GM12864 (cell line): ENCODE measurements around the gene EML5.
"Not testable (repeated sequence)": the region's sequence is repeated elsewhere in the genome, so short reads cannot be mapped to it uniquely, and the experiment has no call there.

Source experiments
- DNase-seq: peaks from one replicate; pipeline ENCODE4 v3.0.0-alpha.2; 2011; ENCODE audit warnings: low read depth
- H3K4me3 ChIP-seq: 2 replicates; pipeline ENCODE4 v1.5.1; 2011; ENCODE audit warnings: mild to moderate bottlenecking, low read depth, low read length, control low read depth
- TF ChIP-seq, protein P1 (sequence below): IDR thresholded peaks from 2 replicates; pipeline ENCODE4 v1.5.1; 2011; ENCODE audit warnings: low read depth, mild to moderate bottlenecking, moderate library complexity, low read length, control low read depth, inconsistent platforms; ENCODE audit errors: missing control alignments

EML5 gene

DNA sequence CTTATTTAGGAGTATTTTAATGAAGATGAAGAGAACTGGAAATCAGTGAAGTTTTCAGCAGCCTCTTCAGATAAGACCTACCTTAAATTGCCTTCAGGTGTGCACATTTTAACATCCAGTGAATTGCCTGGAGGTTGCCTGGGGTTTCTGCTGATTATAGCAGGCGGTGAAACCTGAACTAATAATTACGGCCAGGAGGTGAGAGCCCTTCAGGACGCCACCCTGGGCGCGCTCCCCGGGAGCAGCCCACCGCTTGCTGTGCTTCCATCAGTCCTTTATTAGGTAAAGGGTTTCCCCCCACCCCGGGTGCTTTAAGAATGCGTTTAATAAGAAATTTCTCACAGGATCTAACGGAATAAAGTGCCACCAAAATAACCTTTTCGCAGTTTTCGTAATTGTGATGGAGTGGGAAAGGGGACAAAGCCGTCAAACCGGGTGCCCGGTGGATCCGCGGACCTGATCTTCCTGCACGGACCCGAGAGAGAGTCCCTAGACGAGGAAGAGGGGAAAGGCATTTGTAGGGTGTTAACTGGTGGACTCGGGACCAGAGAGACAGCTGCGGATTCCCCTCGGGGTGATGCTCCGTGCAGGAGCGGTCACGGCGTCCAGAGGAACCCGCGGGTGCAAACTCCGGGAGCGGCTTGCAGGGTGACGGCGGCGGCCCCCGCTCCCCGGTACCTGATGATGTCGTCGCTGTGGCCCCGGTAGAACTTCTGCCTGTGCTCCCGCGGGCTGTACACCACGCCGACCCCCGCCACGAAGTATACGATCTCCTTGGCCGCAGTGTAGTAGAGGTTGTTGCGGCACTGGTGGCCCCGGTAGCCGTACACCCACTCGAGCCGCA lies 902 bp downstream of the EML5 start:
- TF ChIP-seq, protein P1, sequence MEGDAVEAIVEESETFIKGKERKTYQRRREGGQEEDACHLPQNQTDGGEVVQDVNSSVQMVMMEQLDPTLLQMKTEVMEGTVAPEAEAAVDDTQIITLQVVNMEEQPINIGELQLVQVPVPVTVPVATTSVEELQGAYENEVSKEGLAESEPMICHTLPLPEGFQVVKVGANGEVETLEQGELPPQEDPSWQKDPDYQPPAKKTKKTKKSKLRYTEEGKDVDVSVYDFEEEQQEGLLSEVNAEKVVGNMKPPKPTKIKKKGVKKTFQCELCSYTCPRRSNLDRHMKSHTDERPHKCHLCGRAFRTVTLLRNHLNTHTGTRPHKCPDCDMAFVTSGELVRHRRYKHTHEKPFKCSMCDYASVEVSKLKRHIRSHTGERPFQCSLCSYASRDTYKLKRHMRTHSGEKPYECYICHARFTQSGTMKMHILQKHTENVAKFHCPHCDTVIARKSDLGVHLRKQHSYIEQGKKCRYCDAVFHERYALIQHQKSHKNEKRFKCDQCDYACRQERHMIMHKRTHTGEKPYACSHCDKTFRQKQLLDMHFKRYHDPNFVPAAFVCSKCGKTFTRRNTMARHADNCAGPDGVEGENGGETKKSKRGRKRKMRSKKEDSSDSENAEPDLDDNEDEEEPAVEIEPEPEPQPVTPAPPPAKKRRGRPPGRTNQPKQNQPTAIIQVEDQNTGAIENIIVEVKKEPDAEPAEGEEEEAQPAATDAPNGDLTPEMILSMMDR, result no peak
- H3K4me3 ChIP-seq, result peak overlapping the region; percentile 54
- no peak for DNase-seq

GRCh38 chr14:88791252-88791621 lies 1.5 kb downstream of the EML5 start:
- TF ChIP-seq, protein P1, result no peak
- H3K4me3 ChIP-seq, result no peak overlapping the region
- no peak for DNase-seq

DNA sequence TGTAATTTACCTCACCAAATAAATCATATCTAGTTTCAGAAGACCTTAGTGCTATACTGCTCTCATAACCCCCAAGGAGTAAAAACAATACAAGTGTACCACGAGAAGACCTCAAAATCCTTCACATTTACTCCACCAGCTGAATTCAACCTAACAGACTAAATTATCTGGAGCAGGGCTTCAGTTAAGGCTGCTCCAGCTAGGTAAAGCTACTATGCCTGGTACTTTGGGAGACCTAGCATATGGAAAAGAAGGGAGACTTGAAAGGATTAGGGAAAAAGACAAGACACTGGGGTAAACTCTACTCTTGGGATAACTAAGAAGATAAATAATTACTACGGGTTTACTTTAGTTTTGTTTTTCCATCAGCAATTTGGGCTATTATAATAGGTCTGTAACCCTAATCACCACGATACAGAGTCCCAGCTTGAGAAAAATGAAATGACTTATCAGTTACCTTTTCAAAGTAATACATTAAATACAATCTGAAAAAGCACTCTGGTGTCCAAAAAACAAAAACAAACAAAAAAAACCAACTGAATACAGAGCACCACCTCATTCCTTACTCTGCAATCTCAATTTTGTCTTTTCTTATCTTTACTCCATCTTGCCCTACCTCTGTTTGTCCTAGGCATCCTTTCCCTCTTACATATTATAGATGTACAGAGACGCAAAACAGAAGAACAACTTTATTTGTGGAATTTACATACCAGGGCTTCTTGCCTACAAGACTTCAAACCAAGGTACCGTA lies 2.1 kb downstream of the EML5 start:
- TF ChIP-seq, protein P1, result no peak
- no peak overlapping the region for H3K4me3 ChIP-seq
- DNase-seq, result no peak

DNA sequence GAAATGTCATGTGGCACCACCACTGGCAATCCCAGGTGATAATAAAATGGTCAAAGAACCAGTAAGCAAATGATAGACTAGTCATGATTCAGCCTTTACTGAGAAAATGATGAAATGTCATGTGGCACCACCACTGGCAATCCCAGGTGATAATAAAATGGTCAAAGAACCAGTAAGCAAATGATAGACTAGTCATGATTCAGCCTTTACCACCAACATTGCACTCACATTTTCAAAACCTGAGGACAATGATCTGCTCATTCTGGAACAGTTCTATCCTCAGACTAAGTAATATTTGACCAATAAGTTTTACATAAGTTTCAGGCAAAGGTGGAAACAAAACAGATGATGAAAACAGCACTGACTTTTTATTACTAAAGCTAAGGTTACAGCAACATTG lies 3.2 kb downstream of the EML5 start:
- H3K4me3 ChIP-seq, DNase-seq: not testable (repeated sequence)

DNA sequence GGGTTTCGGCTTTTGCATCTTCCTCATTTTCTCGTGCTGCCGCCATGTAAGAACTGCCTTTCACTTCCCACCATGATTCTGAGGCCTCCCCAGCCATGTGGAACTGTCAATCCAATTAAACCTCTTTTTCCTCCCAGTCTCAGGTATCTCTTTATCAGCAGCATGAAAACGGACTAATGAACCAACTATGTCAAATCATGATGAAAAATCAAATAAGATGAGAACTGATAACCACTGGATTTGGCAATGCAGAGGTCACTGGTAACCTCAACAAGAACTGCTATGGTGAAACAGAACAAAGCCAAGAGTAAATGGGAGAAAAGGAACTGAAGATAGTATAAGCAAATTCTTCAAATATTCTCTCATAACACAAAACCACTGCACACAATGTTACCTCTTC lies 6.0 kb downstream of the EML5 start:
- TF ChIP-seq, protein P1, result no peak
- no peak overlapping the region for H3K4me3 ChIP-seq

DNA sequence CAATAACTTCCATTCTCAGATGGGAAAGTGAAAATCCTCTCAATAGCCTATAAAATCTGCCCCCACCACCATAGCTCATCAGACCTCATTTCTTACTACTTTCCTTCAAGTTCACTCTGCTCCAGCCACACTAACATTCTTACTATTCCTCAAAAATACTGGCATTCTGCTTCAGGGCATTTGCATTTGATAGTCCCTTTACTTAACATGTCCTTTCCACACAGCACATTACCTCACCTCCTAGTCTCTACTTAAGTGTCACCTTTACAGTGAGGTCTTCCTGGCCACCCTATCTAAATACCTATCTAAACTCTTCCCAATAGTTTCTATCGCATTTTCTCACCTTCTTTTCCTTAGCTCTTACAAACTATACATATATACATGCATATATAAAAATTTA lies 6.8 kb downstream of the EML5 start:
- DNase-seq, result no peak
- H3K4me3 ChIP-seq, result no peak overlapping the region
- TF ChIP-seq, protein P1, result no peak

More for the DNA sequence above, 6.0 kb downstream of the EML5 start:
- no peak for DNase-seq

- no peak overlapping the region for H3K4me3 ChIP-seq
- DNase-seq, result no peak
- TF ChIP-seq, protein P1, result no peak
These were observed 17.2 kb downstream of the EML5 start for GRCh38 chr14:88775532-88775931.
